ENCODE data around the gene GNAS-AS1.
"Not testable (repeated sequence)": the region's sequence is repeated elsewhere in the genome, so short reads cannot be mapped to it uniquely, and the experiment has no call there.

Gene GNAS-AS1

GRCh38 chr20:58835231-58835630, 15.5 kb downstream of the GNAS-AS1 start:
- no peak for TF ChIP-seq JUND (IDR thresholded peaks at IDR 0.05; ENCODE audit: low read depth)
- in situ Hi-C loops (cut with HindIII; ENCODE audit: low pct_unique_long_range_greater_than_20kb, low sequenced_read_pairs) = no loop called here
- DNase-seq (ENCODE audit: low read depth in 1 of 2, low spot score in 1 of 2) = no peak

DNA sequence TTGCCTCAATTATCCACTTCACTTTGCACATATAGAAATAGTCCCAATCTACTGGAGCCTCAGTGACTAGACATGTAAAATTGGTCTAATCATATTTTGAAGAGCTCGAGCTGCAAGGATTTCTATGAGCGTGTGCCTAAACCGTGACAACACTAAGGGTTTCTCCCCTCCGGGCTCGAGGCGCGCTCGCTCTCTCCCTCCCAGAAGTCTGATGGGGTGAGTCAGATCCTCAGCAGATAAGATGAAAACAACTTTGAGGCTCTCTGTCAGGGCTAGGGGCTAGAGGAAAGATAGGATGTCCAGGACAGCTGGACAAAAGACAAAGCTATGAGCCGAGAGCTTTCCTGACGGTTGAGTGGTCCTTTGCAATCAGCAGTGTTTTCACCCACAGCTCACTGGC, 16.8 kb downstream of the GNAS-AS1 start:
- in situ Hi-C loops (cut with HindIII; ENCODE audit: low pct_unique_long_range_greater_than_20kb, low sequenced_read_pairs) = no loop called here

DNA sequence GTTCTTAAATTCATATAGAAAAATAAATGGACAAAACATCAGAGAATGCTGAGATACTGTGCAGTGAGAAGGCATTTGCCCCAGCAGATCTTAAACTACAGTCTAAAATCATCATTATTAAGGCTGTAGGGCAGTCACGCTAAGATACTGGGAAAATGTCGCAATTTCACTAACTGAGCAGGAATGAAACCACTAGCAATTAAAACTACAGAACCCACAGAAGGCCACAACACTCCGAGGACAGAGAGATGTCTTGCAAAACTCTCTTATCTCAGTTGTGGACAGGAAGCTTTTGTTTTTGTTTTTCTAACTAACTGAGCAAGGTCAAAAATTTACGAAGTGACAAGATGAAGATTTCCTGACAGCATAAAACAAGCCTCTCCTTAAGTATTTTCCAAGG, 18.2 kb downstream of the GNAS-AS1 start:
- TF ChIP-seq JUND (IDR thresholded peaks at IDR 0.05; ENCODE audit: low read depth) = no peak
- DNase-seq (ENCODE audit: low read depth in 1 of 2, low spot score in 1 of 2) = no peak
- in situ Hi-C loops (cut with HindIII; ENCODE audit: low pct_unique_long_range_greater_than_20kb, low sequenced_read_pairs) = no loop called here

More for the DNA sequence above, 16.8 kb downstream of the GNAS-AS1 start:
- TF ChIP-seq JUND (IDR thresholded peaks at IDR 0.05; ENCODE audit: low read depth) = no peak
- no peak for DNase-seq (ENCODE audit: low read depth in 1 of 2, low spot score in 1 of 2)

- DNase-seq (ENCODE audit: low read depth in 1 of 2, low spot score in 1 of 2) = peak in 1 of 2 experiments; percentile 53
- TF ChIP-seq JUND (IDR thresholded peaks at IDR 0.05; ENCODE audit: low read depth) = no peak
- in situ Hi-C loops (cut with HindIII; ENCODE audit: low pct_unique_long_range_greater_than_20kb, low sequenced_read_pairs) = no loop called here
These were observed 21.2 kb downstream of the GNAS-AS1 start for GRCh38 chr20:58829531-58829941.

GRCh38 chr20:58828804-58829203, 21.9 kb downstream of the GNAS-AS1 start:
- in situ Hi-C loops (cut with HindIII; ENCODE audit: low pct_unique_long_range_greater_than_20kb, low sequenced_read_pairs); DNase-seq (ENCODE audit: low read depth in 1 of 2, low spot score in 1 of 2): not testable (repeated sequence)

DNA sequence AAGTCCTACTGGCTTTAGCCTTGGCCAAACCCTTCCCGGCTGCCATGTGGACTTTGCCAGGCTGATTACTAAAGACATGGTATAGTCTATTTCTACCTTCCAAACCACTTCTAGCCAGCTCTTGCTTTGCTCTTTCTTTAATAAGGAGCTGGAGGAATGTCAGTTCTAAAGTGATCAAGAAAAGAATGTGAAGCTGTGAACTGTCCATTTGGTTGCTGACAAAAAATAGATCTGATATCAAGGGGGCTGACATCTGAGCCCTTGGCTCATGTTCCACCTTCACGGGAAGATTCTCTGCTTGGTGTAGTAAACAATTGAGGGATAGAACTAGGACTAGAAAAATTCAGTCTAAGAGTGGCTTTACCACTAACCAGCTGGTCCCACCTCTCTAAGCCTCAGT, 22.6 kb downstream of the GNAS-AS1 start:
- TF ChIP-seq JUND (IDR thresholded peaks at IDR 0.05; ENCODE audit: low read depth) = no peak
- no peak for DNase-seq (ENCODE audit: low read depth in 1 of 2, low spot score in 1 of 2)
- in situ Hi-C loops (cut with HindIII; ENCODE audit: low pct_unique_long_range_greater_than_20kb, low sequenced_read_pairs) = no loop called here

GRCh38 chr20:58826271-58826670, 24.4 kb downstream of the GNAS-AS1 start:
- DNase-seq (ENCODE audit: low read depth in 1 of 2, low spot score in 1 of 2) = no peak
- no peak for TF ChIP-seq JUND (IDR thresholded peaks at IDR 0.05; ENCODE audit: low read depth)
- in situ Hi-C loops (cut with HindIII; ENCODE audit: low pct_unique_long_range_greater_than_20kb, low sequenced_read_pairs) = no loop called here

- in situ Hi-C loops (cut with HindIII; ENCODE audit: low pct_unique_long_range_greater_than_20kb, low sequenced_read_pairs) = no loop called here
- no peak for DNase-seq (ENCODE audit: low read depth in 1 of 2, low spot score in 1 of 2)
- no peak for TF ChIP-seq JUND (IDR thresholded peaks at IDR 0.05; ENCODE audit: low read depth)
These were observed 25.3 kb downstream of the GNAS-AS1 start for GRCh38 chr20:58825450-58825849.

DNA sequence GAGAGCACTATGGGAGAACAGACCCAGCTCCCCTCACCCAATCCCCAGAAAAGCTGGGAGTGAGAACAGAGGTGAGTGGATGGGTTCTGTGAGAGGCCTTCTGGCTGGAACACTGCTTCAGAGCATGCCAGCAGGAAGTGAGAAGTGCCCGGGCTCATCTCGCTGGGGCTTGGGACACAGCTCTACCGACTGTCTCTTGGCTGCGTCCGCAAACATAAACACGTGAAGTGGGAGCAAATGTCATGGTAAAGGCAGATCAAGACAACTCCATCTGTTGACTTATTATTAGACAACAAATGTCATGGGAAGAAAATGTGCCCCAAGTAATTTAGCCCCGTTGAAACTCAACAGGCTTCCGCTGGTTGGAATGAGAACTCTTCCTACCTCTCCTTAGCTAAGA, 25.9 kb downstream of the GNAS-AS1 start:
- in situ Hi-C loops (cut with HindIII; ENCODE audit: low pct_unique_long_range_greater_than_20kb, low sequenced_read_pairs) = no loop called here
- no peak for TF ChIP-seq JUND (IDR thresholded peaks at IDR 0.05; ENCODE audit: low read depth)
- no peak for DNase-seq (ENCODE audit: low read depth in 1 of 2, low spot score in 1 of 2)

DNA sequence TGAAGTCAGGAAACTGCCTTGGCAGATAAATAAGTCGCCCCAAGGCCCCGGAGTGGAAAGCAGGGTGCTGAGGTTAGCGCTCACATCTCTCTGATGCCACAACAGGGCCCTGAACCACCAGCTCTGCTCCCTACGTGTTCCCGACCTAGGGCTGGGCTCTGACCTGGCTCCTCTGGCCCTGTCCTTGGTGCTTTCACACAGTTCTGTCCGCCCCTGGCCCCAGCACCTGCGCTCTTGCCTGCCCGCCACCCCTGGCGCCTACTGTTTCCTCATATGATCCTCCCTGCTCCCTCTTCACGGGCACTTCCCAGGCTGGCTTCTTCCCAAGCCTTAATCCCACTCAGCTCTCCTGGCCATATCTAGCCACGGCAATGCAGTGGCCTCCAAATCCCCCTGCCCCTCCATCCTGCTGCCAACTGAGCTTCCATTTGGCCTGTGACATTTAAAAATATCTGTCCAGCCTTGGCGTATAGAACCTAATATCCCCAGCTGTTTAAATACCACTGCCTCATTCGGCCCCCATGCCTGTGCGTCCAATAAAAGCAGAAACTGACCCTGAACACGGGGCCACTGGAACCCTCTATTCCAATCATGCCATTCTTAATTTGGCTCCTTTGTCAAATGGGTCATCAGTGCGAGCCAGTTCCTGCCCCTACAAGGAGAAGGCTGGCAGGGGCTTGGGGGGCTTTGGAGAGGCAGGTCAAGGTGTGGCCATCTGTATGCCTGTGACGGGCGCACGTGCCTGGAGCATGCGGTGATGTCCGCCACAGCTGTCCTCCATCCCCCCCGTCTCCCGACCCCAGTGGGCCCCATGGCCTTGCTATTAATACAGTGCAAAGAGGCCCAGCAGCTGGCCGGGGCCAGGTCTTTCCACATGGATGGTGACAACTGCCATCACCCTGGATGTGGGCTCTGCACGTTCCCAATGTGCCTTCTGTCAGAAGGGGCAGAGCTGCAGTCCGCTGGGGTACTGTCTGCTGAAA, 27.7 kb downstream of the GNAS-AS1 start:
- in situ Hi-C loops (cut with HindIII; ENCODE audit: low pct_unique_long_range_greater_than_20kb, low sequenced_read_pairs) = no loop called here
- DNase-seq (ENCODE audit: low read depth in 1 of 2, low spot score in 1 of 2) = no peak
- no peak for TF ChIP-seq JUND (IDR thresholded peaks at IDR 0.05; ENCODE audit: low read depth)

GRCh38 chr20:58822149-58822548, 28.6 kb downstream of the GNAS-AS1 start:
- in situ Hi-C loops (cut with HindIII; ENCODE audit: low pct_unique_long_range_greater_than_20kb, low sequenced_read_pairs) = no loop called here
- TF ChIP-seq JUND (IDR thresholded peaks at IDR 0.05; ENCODE audit: low read depth) = no peak

DNA sequence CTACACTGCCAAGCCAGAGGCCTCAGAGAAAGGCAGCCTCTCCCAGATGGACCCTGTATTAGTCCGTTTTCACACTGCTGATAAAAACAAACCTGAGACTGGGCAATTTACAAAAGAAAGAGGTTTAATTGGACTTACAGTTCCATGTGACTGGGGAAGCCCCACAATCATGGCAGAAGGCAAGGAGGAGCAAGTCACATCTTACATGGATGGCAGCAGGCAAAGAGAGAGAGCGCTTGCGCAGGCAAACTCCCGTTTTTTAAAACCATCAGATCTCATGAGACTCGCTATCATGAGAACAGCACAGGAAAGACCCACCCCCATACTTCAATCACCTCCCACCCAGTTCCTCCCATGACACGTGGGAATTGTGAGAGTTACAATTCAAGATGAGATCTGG, 30.2 kb downstream of the GNAS-AS1 start:
- DNase-seq (ENCODE audit: low read depth in 1 of 2, low spot score in 1 of 2); in situ Hi-C loops (cut with HindIII; ENCODE audit: low pct_unique_long_range_greater_than_20kb, low sequenced_read_pairs): not testable (repeated sequence)

More at GRCh38 chr20:58822149-58822548, 28.6 kb downstream of the GNAS-AS1 start:
- DNase-seq (ENCODE audit: low read depth in 1 of 2, low spot score in 1 of 2) = no peak

DNA sequence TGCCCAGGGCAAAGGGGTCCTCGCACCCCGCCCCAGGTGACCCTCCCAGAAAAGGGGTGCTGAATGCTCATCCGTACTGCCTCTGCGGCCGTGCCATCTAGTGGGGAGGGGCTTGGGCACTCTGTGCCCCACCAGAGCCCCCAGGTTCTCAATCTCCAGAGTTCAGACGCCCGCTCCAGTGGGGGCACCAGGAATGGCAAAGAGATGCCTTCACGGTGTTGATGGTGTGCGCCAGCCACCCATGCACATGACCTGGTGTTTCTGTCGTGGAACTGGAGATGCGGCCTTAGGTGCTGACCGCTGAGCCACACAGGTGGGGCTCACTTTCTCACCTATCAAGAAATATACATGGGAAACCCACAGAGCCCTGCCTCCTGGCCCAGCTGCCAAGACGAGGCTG, 30.8 kb downstream of the GNAS-AS1 start:
- DNase-seq (ENCODE audit: low read depth in 1 of 2, low spot score in 1 of 2) = no peak
- in situ Hi-C loops (cut with HindIII; ENCODE audit: low pct_unique_long_range_greater_than_20kb, low sequenced_read_pairs) = no loop called here
- TF ChIP-seq JUND (IDR thresholded peaks at IDR 0.05; ENCODE audit: low read depth) = no peak
